Activated naive CD8-positive, alpha-beta T cell treated with anti-CD3 and anti-CD28 coated beads, Interleukin-2, amount 10 ng/mL, durations not matched to agents 7 days and 5 days (primary cell): ENCODE measurements around the gene SMIM20. TPM values are rescaled to one million over a fixed set of nuclear protein-coding genes. Genes with fewer than 3 reads are reported as not detected.
A peak's percentile ranks its signal among the peaks of the same experiment; 100 is the strongest.
"Not testable (repeated sequence)": the region's sequence is repeated elsewhere in the genome, so short reads cannot be mapped to it uniquely, and the experiment has no call there.

Experiments used
- ATAC-seq: fragments of 150-1000 bp; cut with Tn5 transposase; one replicate; pipeline ENCODE4 v1.10.0; 2021; ENCODE audit warnings: low read depth, moderate library complexity
- POLR2A ChIA-PET: fragments of 350-600 bp; sonication (Branson Sonifier 250); formaldehyde crosslinking; loops from one replicate; lab custom pipeline; 2021; ENCODE audit warnings: antibody characterized with exemption; lab: Charles Lee
- DNase-seq: peaks from one replicate; pipeline ENCODE4 v3.0.0; 2021
- H3K27ac Mint-ChIP-seq: one replicate; pipeline ENCODE4 v1.8.0; 2022; ENCODE audit warnings: mild to moderate bottlenecking, mixed read lengths
- H3K27me3 Mint-ChIP-seq: one replicate; pipeline ENCODE4 v1.8.0; 2022; ENCODE audit warnings: mild to moderate bottlenecking, moderate library complexity, mixed read lengths
- H3K36me3 Mint-ChIP-seq: one replicate; pipeline ENCODE4 v1.8.0; 2021; ENCODE audit warnings: mild to moderate bottlenecking, mixed read lengths
- H3K4me1 Mint-ChIP-seq: one replicate; pipeline ENCODE4 v1.8.0; 2021; ENCODE audit warnings: mixed read lengths
- H3K4me3 Mint-ChIP-seq: one replicate; pipeline ENCODE4 v1.8.0; 2022; ENCODE audit warnings: mild to moderate bottlenecking, moderate library complexity, mixed read lengths
- H3K9me3 Mint-ChIP-seq: one replicate; pipeline ENCODE4 v1.8.0; 2021; ENCODE audit warnings: mixed read lengths
- total RNA-seq, 2 experiments: library from RNA; stranded (reverse); gene quantifications; one replicate each; pipeline ENCODE4 v1.2.3, GENCODE V29; 2021

SMIM20 gene
- total RNA-seq, 2 experiments from 2014 or later, result 12.9 to 14.9 TPM

DNA sequence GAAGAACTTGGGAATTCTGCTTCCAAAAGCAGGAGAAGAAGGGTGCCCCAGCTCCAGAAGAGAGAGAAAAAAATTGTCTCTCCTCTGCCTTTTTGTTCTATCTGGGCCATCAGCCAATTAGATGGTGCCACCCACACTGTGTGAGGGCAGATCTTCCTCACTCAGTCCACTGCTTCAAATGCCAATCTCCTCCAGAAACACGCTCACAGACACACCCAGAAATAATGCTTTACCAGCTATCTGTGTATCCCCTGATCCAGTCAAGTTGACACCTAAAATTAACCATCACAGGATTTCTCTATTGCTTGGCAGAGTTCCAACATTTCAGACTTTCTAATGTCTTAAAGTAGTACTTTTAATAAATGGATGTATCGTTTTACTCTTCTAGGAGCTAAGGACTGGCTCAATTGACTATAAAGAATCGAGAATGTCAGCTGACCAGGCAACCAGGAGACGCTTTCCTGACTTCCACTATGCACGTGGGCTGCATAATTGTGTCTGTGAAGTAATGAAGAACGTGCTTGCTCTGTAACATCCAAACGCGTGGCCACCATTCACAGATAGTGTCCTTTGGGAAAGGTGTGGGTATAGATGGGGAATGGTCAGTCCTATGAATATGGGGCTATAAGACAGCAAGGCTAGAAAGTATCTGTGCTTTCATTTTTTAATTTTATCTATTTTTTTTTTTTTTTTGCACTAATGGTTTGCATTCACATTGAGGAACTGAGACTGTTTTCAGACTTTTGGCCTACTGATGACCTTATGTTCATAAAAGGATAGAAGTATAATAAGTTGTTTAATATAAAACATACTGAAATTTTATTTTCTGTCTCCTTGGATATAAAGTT lies 9.9 kb upstream of the SMIM20 start:
- ATAC-seq, result no peak
- H3K9me3 Mint-ChIP-seq, result no peaks in the 10 kb centered on the region
- H3K27ac Mint-ChIP-seq, result no peak overlapping the region
- H3K27me3 Mint-ChIP-seq, result peaks cover 2% of the 10 kb centered on the region
- POLR2A ChIA-PET, result no interaction called here
- peaks cover 2% of the 10 kb centered on the region for H3K4me1 Mint-ChIP-seq
- H3K36me3 Mint-ChIP-seq, result no peaks in the 10 kb centered on the region
- no peak for DNase-seq
- H3K4me3 Mint-ChIP-seq, result no peak overlapping the region

DNA sequence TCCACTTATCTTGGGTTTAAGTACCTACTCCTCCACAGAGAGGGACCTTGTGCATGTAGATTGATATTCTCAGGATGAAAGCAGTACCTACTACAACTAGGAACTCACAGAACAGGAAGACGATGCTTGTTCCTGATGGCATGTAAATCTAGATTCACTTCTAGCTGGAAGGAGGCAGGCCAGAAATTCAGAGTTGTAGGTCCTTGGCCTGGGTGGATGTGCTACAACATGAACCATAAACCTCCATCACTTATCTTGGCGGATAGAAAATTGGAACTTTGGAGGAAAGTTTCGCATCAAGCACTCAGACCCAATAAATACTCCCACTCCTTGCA lies 9.3 kb upstream of the SMIM20 start:
- DNase-seq (no peak), ATAC-seq (no peak)
- H3K27ac Mint-ChIP-seq, result no peak overlapping the region
- H3K27me3 Mint-ChIP-seq, result peaks cover 2% of the 10 kb centered on the region
- peaks cover 2% of the 10 kb centered on the region for H3K4me1 Mint-ChIP-seq
- H3K36me3 Mint-ChIP-seq, result no peaks in the 10 kb centered on the region
- POLR2A ChIA-PET, result no interaction called here
- H3K9me3 Mint-ChIP-seq, result no peaks in the 10 kb centered on the region
- no peak overlapping the region for H3K4me3 Mint-ChIP-seq

DNA sequence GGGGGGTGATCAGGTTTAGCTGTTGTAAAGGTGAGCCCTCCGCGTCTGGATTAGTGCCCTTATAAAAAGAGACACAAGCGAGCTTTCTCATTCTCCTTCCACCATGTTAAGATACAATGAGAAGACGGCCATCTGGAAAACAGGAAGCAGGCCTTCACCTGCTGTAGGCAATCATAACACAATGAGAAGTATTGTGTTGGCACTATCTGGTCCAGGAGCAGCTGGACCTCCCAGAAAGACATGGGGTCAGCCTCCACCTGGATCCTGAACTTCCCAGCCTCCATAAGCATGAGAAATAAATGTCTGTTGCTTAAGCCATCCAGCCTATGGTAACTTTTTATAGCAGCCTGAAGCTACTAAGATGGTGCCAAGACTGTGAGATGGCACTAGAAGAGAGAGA lies 8.6 kb upstream of the SMIM20 start:
- DNase-seq (no peak), ATAC-seq (no peak)
- POLR2A ChIA-PET, result no interaction called here
- H3K36me3 Mint-ChIP-seq, result no peaks in the 10 kb centered on the region
- H3K9me3 Mint-ChIP-seq, result no peaks in the 10 kb centered on the region
- peaks cover 2% of the 10 kb centered on the region for H3K4me1 Mint-ChIP-seq
- H3K27ac Mint-ChIP-seq, result no peak overlapping the region
- peaks cover 6% of the 10 kb centered on the region for H3K27me3 Mint-ChIP-seq
- H3K4me3 Mint-ChIP-seq, result no peak overlapping the region

DNA sequence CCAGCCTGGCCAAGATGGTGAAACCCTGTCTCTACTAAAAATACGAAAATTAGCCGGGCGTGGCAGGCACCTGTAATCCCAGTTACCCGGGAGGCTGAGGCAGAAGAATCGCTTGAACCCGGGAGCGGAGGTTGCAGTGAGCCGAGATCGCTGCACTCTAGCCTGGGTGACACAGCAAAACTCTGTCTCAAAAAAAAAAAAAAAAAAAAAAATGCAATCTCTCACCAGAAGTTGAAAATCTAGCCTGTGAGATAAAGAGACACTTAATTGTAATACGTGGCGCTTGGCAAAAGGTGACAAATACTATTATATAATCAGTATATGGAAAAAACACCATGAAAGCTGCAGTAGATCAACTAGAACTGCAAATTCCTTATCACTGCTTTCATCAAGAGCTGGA lies 7.9 kb upstream of the SMIM20 start:
- H3K4me1 Mint-ChIP-seq, H3K27me3 Mint-ChIP-seq, H3K36me3 Mint-ChIP-seq, H3K27ac Mint-ChIP-seq, DNase-seq, H3K9me3 Mint-ChIP-seq, POLR2A ChIA-PET, ATAC-seq, H3K4me3 Mint-ChIP-seq: not testable (repeated sequence)

DNA sequence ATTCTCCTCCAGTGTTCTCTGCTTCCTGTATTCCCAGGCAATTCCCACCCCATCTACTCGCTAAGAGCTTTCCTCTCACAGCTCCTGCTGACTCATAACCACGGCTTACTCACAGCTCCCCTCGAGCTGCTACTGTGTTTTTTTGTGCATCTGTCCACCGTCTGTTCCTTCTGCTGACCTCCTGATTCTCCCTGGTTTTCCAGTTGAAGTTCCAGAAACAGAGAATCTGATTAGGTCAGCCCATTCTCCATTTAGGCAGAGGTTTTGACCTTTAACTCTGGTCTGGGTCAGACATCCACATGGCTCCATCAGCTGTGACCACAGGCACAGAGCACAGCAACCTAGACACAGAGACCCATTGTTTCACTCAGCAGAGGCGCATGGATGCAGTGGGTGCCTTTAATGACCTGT lies 5.5 kb upstream of the SMIM20 start:
- Mint-ChIP-seq H3K27me3 (peaks cover 4% of the 10 kb centered on the region), H3K9me3 (no peaks in the 10 kb centered on the region), H3K4me3 (no peak overlapping the region), H3K27ac (no peak overlapping the region), H3K4me1 (peaks cover 6% of the 10 kb centered on the region), H3K36me3 (no peaks in the 10 kb centered on the region)
- ATAC-seq, result no peak
- POLR2A ChIA-PET, result no interaction called here
- no peak for DNase-seq

DNA sequence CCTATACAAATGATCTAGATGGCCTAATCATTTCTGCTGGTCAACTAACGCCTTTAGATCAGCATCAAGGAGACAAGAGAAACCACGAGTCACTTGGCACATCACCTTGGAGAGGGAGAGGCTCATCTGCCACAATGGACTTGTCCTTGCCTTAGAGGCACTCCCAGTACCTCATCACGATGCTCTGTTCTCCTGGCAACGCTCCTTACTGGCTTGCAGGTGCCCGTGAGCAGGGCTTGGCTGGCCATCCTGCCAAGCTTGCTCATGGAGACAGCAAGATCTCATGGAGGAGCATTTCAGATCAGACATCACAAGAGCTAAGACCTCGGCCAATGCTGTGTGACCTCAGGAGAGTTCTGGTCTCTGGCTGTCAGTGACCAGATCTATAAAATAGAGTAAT lies 2.7 kb upstream of the SMIM20 start:
- ATAC-seq (no peak), DNase-seq (no peak)
- no peak overlapping the region for H3K27ac Mint-ChIP-seq
- peaks cover 15% of the 10 kb centered on the region for H3K4me1 Mint-ChIP-seq
- POLR2A ChIA-PET, result no interaction called here
- H3K27me3 Mint-ChIP-seq, result peaks cover 4% of the 10 kb centered on the region
- H3K4me3 Mint-ChIP-seq, result no peak overlapping the region
- H3K36me3 Mint-ChIP-seq, result no peaks in the 10 kb centered on the region
- no peaks in the 10 kb centered on the region for H3K9me3 Mint-ChIP-seq

DNA sequence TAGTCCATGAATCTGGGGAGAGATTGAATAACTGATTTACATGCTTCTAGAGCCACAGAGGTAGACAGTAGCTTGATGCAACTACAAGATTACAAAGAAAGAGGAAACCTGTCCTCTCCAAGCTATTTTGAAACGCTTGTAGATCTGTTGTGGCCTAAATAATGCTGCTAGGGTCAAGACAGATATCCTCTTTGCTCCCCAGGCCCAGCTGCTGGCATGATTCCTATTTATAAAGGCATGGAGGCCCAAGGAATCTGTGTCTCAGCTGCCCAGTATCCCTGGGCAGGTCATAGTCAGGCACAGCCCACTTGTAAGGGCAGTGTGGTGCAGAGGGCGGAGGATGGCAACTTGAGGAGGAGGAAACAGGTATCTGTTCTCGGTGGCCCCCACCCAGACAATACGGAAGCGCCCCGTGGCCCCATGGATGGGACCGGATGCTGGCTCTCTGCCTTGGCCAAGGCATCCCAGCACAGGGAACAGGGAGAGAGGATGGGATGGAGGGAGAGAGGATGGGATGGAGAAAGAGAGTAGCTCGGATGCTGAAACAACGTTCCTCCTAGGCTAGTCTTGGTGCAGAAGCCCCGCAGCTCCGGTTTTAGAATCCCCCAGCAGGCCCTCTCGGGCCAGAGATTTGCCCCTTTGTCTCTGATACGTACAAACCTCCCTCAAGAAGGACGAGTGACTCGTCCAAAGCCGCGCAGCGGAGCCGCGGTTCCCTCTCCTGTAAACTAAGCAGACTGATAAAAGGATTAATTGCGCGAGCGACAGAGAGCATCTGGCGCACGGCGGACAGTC lies 767 bp upstream of the SMIM20 start:
- POLR2A ChIA-PET, result interaction anchor here (0.6 to 2.6 kb wide), 9 partner anchors 23 to 600 kb away, joined by 3 to 12 read pairs (median 5); no protein-coding TSS in a partner anchor
- peak overlapping the region; percentile 98 for H3K27ac Mint-ChIP-seq
- H3K36me3 Mint-ChIP-seq, result peaks cover 2% of the 10 kb centered on the region
- peaks cover 15% of the 10 kb centered on the region for H3K4me1 Mint-ChIP-seq
- ATAC-seq (peak; percentile 16), DNase-seq (no peak)
- peak overlapping the region; percentile 97 for H3K4me3 Mint-ChIP-seq
- H3K9me3 Mint-ChIP-seq, result no peaks in the 10 kb centered on the region
- peaks cover 4% of the 10 kb centered on the region for H3K27me3 Mint-ChIP-seq

DNA sequence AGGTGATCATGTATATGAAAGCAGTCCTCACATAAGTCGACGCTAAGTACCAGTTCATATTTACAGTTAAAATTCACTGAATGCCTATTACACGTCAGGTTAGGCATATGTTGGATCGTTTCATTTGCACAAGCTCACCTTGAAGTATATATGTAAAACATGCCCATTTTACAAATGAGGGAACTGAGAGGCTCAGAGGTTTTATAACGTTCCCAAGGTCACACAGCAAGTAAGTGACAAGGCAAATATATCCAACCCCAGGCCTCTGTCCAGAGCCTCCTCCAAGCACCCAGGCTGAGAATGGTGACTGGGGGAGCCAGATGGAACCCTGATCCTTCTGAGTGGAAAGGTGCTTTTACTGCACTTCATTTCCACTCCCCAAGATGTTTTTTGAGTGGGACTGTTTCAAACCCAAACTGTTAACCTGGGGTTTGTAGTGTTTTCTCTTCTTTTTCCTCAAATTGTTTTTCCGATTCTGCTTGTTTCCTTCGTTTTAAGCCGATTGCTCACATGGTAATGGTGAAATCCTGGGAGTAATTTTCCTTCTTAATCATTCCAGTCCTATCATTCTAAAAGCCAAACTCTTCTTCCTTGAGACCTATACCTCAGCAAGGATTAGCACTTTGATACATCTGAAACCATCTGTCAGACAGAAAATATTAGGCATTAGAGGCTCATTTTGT lies 791 bp downstream of the SMIM20 start:
- POLR2A ChIA-PET, result interaction anchor here (1.9 to 2.1 kb wide), 4 partner anchors 55 to 72 kb away, joined by 5 to 11 read pairs (median 6); no protein-coding TSS in a partner anchor
- ATAC-seq, result no peak
- H3K36me3 Mint-ChIP-seq, result peaks cover 2% of the 10 kb centered on the region
- H3K27me3 Mint-ChIP-seq, result peaks cover 4% of the 10 kb centered on the region
- H3K9me3 Mint-ChIP-seq, result no peaks in the 10 kb centered on the region
- H3K27ac Mint-ChIP-seq, result peak overlapping the region; percentile 98
- DNase-seq, result no peak
- peak overlapping the region; percentile 97 for H3K4me3 Mint-ChIP-seq
- peaks cover 15% of the 10 kb centered on the region for H3K4me1 Mint-ChIP-seq

DNA sequence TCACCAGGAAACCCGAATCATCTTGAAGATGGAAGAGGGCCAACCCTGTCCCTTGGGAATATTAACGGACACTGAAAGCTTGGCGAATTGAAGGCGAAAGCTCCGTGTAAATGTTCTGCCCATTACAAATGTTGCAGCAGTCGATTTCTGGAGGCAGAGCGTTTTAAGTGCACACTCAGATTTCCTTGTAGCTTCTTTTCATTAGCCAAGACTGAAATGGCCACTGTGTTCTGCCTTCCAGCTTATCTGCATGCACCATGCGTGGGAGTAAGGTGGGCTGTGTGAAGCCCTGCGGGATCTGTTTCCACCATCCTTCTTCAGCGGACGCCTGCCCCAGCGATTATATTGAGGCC lies 1.3 kb downstream of the SMIM20 start:
- peak overlapping the region; percentile 82 for H3K4me3 Mint-ChIP-seq
- H3K4me1 Mint-ChIP-seq, result peaks cover 15% of the 10 kb centered on the region
- no peaks in the 10 kb centered on the region for H3K9me3 Mint-ChIP-seq
- POLR2A ChIA-PET, result interaction anchor here (1.9 kb wide), 1 partner anchor 60 kb away, joined by 7 read pairs; no protein-coding TSS in a partner anchor
- H3K27ac Mint-ChIP-seq, result no peak overlapping the region
- H3K36me3 Mint-ChIP-seq, result peaks cover 2% of the 10 kb centered on the region
- no peaks in the 10 kb centered on the region for H3K27me3 Mint-ChIP-seq
- no peak for ATAC-seq
- no peak for DNase-seq

DNA sequence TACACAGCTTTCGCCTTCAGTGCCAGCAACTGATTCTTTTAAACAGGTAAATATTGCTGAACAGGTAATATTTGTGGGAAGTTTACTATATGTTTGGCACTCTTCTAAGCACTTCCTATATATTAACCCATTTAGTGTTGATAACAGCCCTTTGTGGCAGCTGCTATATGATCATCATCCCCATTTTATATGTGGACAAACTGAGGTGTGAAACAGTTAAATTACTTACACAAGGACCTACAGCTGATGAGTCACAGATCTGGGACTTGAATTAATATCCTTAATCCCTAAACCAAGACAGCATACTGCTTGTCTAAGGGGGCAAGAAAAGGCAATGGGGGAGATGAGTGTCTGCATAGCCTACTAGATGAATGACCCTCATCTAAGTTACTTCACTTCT lies 2.9 kb downstream of the SMIM20 start:
- Mint-ChIP-seq H3K9me3 (no peaks in the 10 kb centered on the region), H3K4me1 (peaks cover 15% of the 10 kb centered on the region), H3K4me3 (no peak overlapping the region), H3K27ac (no peak overlapping the region), H3K27me3 (no peaks in the 10 kb centered on the region), H3K36me3 (peaks cover 2% of the 10 kb centered on the region)
- DNase-seq (no peak), ATAC-seq (no peak)
- POLR2A ChIA-PET, result no interaction called here

DNA sequence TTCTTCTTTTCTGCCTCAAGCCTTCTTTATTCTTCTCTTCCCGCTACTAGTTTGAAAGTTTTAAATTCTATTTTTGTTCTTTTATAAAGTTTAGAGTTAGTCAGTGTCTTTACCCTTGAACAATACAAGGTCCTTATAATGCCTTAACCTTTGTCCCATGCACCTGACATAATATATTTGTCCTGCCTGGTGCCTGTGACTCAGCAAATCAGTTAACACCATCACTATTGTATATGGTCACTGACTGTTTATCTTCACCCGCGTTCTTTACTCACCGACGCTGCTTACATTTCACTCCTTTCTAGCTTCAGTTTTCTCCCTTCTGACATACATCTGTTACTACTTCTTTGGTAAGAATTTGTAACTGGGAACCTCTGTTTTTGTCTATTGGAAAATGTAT lies 5.7 kb downstream of the SMIM20 start:
- H3K27ac Mint-ChIP-seq, result no peak overlapping the region
- ATAC-seq (no peak), DNase-seq (no peak)
- peaks cover 2% of the 10 kb centered on the region for H3K36me3 Mint-ChIP-seq
- no peak overlapping the region for H3K4me3 Mint-ChIP-seq
- H3K4me1 Mint-ChIP-seq, result peaks cover 8% of the 10 kb centered on the region
- POLR2A ChIA-PET, result no interaction called here
- H3K9me3 Mint-ChIP-seq, result no peaks in the 10 kb centered on the region
- no peaks in the 10 kb centered on the region for H3K27me3 Mint-ChIP-seq

DNA sequence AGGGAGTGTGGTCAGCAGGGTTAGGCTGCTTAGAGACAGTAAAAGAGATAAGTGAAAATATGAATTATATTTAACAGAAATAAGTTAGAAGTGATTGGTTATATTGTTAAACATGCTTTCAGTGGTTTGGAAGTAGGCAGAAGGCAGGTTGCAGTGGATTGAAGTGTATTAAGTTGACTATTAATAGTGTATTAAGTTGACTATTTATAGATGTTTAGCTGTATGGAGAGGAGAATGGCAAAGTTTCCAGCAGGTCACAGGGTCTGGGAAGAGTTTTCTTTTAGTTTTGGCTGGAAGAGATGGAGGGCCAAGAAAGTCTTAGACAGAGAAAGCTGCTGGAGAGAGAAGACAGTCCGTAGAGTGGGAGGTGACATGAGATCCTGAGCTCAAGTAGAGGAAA lies 7.9 kb downstream of the SMIM20 start:
- POLR2A ChIA-PET, result interaction anchor here (0.5 to 0.7 kb wide), 2 partner anchors 60 to 1106 kb away, joined by 3 to 10 read pairs; no protein-coding TSS in a partner anchor
- no peaks in the 10 kb centered on the region for H3K27me3 Mint-ChIP-seq
- no peaks in the 10 kb centered on the region for H3K9me3 Mint-ChIP-seq
- DNase-seq, result no peak
- no peak for ATAC-seq
- H3K4me3 Mint-ChIP-seq, result no peak overlapping the region
- peaks cover 2% of the 10 kb centered on the region for H3K36me3 Mint-ChIP-seq
- H3K4me1 Mint-ChIP-seq, result peaks cover 5% of the 10 kb centered on the region
- no peak overlapping the region for H3K27ac Mint-ChIP-seq

DNA sequence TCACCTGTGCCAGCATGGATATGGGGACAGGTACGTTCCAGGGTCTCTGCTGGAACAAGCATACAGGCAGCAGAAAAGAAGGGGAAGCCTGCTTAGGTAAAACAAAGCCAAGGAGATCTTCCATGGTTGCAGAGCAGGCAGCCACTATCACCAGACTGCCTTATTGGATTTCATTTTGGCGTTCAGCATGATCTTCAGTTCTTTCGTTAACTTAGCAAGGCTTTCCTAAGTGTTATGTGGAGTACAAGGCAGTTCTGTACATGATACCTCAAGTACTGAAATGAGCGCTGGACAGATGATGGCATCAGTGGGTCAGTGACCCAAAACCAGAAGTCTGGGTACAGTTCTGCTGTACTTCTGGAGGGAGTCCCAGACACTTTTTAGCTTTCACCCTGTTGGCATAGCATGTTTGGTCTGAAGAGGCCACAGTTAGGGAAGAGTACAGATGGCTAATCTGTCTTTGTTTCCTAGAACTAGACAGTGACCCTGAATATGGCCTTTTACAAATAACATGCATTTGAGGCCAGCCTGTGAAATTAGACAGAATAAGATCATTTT lies 8.9 kb downstream of the SMIM20 start:
- Mint-ChIP-seq H3K36me3 (no peaks in the 10 kb centered on the region), H3K27ac (no peak overlapping the region), H3K4me1 (peaks cover 5% of the 10 kb centered on the region), H3K4me3 (no peak overlapping the region), H3K9me3 (no peaks in the 10 kb centered on the region), H3K27me3 (no peaks in the 10 kb centered on the region)
- DNase-seq (no peak), ATAC-seq (no peak)
- POLR2A ChIA-PET, result no interaction called here
